Loucy (cell line): Measurements from ENCODE around the gene IRF6.

ENCODE experiments used
- H2AFZ ChIP-seq: fragments of 200-600 bp; sonication (generic); 2 replicates; pipeline ENCODE4 v1.6.0; 2016; ENCODE audit warnings: antibody characterized with exemption, mild to moderate bottlenecking, low read length, moderate library complexity
- H3F3A ChIP-seq: fragments of 200-600 bp; 2 replicates; pipeline ENCODE4 v1.6.0; 2016; ENCODE audit warnings: antibody characterized with exemption, low read depth, mild to moderate bottlenecking
- H3K27me3 ChIP-seq: fragments of 200-600 bp; sonication (generic); 2 replicates; pipeline ENCODE4 v1.6.1; 2014; ENCODE audit warnings: low read length, mild to moderate bottlenecking; ENCODE audit not compliant: insufficient read depth, poor library complexity, severe bottlenecking
- H3K36me3 ChIP-seq: fragments of 200-600 bp; sonication (generic); 2 replicates; pipeline ENCODE4 v1.6.1; 2016; ENCODE audit warnings: low read length; ENCODE audit not compliant: insufficient read depth
- H3K4me1 ChIP-seq: fragments of 200-600 bp; sonication (generic); 2 replicates; pipeline ENCODE4 v1.5.1; 2014; ENCODE audit warnings: low read length, mild to moderate bottlenecking; ENCODE audit not compliant: insufficient read depth, poor library complexity, severe bottlenecking
- H3K4me2 ChIP-seq: fragments of 200-600 bp; sonication (generic); 2 replicates; pipeline ENCODE4 v1.6.0; 2014; ENCODE audit warnings: antibody characterized with exemption, low read length, low read depth, mild to moderate bottlenecking; ENCODE audit not compliant: poor library complexity, severe bottlenecking
- H3K4me3 ChIP-seq: fragments of 200-600 bp; sonication (generic); 2 replicates; pipeline ENCODE4 v1.5.1; 2014; ENCODE audit warnings: low read length, mild to moderate bottlenecking, mixed read lengths; ENCODE audit not compliant: poor library complexity, severe bottlenecking
- H3K79me2 ChIP-seq: fragments of 200-600 bp; sonication (generic); 2 replicates; pipeline ENCODE4 v1.6.1; 2014; ENCODE audit warnings: low read length; ENCODE audit not compliant: insufficient read depth
- H3K9ac ChIP-seq: fragments of 200-600 bp; sonication (generic); 2 replicates; pipeline ENCODE4 v1.6.0; 2014; ENCODE audit warnings: mild to moderate bottlenecking, low read depth, low read length, moderate library complexity; ENCODE audit not compliant: poor library complexity, severe bottlenecking
- H3K9me2 ChIP-seq: fragments of 200-600 bp; sonication (generic); replicated peaks from 2 replicates; pipeline ENCODE4 v1.6.1; 2016; ENCODE audit warnings: low read depth, low read length, mixed read lengths
- H3K9me3 ChIP-seq: fragments of 200-600 bp; sonication (generic); 2 replicates; pipeline ENCODE4 v1.6.1; 2014; ENCODE audit warnings: mild to moderate bottlenecking, antibody characterized with exemption, low read length, low read depth; ENCODE audit not compliant: insufficient read depth
- H4K20me1 ChIP-seq: fragments of 200-600 bp; sonication (generic); 2 replicates; pipeline ENCODE4 v1.6.0; 2014; ENCODE audit warnings: antibody characterized with exemption, low read length, mild to moderate bottlenecking; ENCODE audit not compliant: insufficient read depth, poor library complexity, severe bottlenecking
- CTCF ChIP-seq: fragments of 200-600 bp; sonication (generic); conservative IDR thresholded peaks from 2 replicates; pipeline ENCODE4 v1.5.1; 2014; ENCODE audit warnings: mild to moderate bottlenecking, antibody characterized with exemption, low read length
- EZH2phosphoT487 ChIP-seq: fragments of 200-600 bp; IDR thresholded peaks from 2 replicates; pipeline ENCODE4 v1.6.1; 2018; ENCODE audit warnings: antibody characterized with exemption, mild to moderate bottlenecking, moderate library complexity, borderline replicate concordance

IRF6 gene

GRCh38 chr1:209805875-209806760, at the start of gene IRF6:
IRF6 (minus strand) TSS chr1:209806142; CDS start chr1:209801413, 4,729 bp downstream.
- peaks cover 31% of the 10 kb centered on the region for H3K27me3 ChIP-seq
- H3K4me2 ChIP-seq = no peak within 1 kb of the TSS
- H3K79me2 ChIP-seq = no peaks in the 10 kb centered on the region
- no peaks in the 10 kb centered on the region for H3K9me2 ChIP-seq
- H3K4me1 ChIP-seq = no peaks in the 10 kb centered on the region
- H4K20me1 ChIP-seq = no peaks in the 10 kb centered on the region
- no peak within 1 kb of the TSS for H3K4me3 ChIP-seq
- H3F3A ChIP-seq = no peaks in the 10 kb centered on the region
- H2AFZ ChIP-seq = no peak within 1 kb of the TSS
- no peak within 1 kb of the TSS for H3K9ac ChIP-seq
- no peaks in the 10 kb centered on the region for H3K9me3 ChIP-seq
- no peaks in the 10 kb centered on the region for H3K36me3 ChIP-seq
- TF ChIP-seq EZH2phosphoT487 = no peak
- no peak for TF ChIP-seq CTCF

- TF ChIP-seq EZH2phosphoT487 (no peak), CTCF (no peak)
- H3K4me1 ChIP-seq = no peaks in the 10 kb centered on the region
These were observed 49.7 kb upstream of the IRF6 start for GRCh38 chr1:209855623-209856022.

GRCh38 chr1:209855006-209855405, 49.1 kb upstream of the IRF6 start:
- no peak overlapping the region for H3K9ac ChIP-seq
- no peaks in the 10 kb centered on the region for H3K9me3 ChIP-seq
- H3K4me2 ChIP-seq = no peak overlapping the region
- H3K9me2 ChIP-seq = no peaks in the 10 kb centered on the region
- H3K36me3 ChIP-seq = peaks cover 36% of the 10 kb centered on the region; the same call in 1 of the 2 replicates
- no peaks in the 10 kb centered on the region for H3F3A ChIP-seq
- no peaks in the 10 kb centered on the region for H3K4me1 ChIP-seq
- H3K79me2 ChIP-seq = no peaks in the 10 kb centered on the region
- H4K20me1 ChIP-seq = no peaks in the 10 kb centered on the region
- no peak overlapping the region for H2AFZ ChIP-seq
- H3K4me3 ChIP-seq = no peak overlapping the region
- H3K27me3 ChIP-seq = no peaks in the 10 kb centered on the region
- TF ChIP-seq EZH2phosphoT487 (no peak), CTCF (no peak)

More at GRCh38 chr1:209855623-209856022, 49.7 kb upstream of the IRF6 start:
- H3K27me3 ChIP-seq = no peaks in the 10 kb centered on the region
- no peaks in the 10 kb centered on the region for H3K9me2 ChIP-seq
- H4K20me1 ChIP-seq = no peaks in the 10 kb centered on the region
- H2AFZ ChIP-seq = no peak overlapping the region
- no peaks in the 10 kb centered on the region for H3F3A ChIP-seq
- no peak overlapping the region for H3K4me3 ChIP-seq
- H3K79me2 ChIP-seq = no peaks in the 10 kb centered on the region
- no peak overlapping the region for H3K9ac ChIP-seq
- H3K36me3 ChIP-seq = peaks cover 34% of the 10 kb centered on the region; the same call in 1 of the 2 replicates
- no peaks in the 10 kb centered on the region for H3K9me3 ChIP-seq
- H3K4me2 ChIP-seq = no peak overlapping the region
